ENCODE measurements around the gene AK1.

GRCh38 chr9:127857278-127857677 lies 20.2 kb downstream of the AK1 start:
- TF ChIP-seq CTCF (IDR thresholded peaks at IDR 0.05): no peak
- no peak for TF ChIP-seq POLR2AphosphoS5 (IDR thresholded peaks at IDR 0.05)
